ENCODE measurements around the gene SLC6A12. TPM values are rescaled to one million over a fixed set of nuclear protein-coding genes. Genes with fewer than 3 reads are reported as not detected.
A peak's percentile ranks its signal among the peaks of the same experiment; 100 is the strongest.

SLC6A12 gene
- total RNA-seq = 10 to 100 TPM in 1 of 6 donors, 1 to 10 TPM in 5; 2.4 to 11.2 (median 7.0) TPM

- TF ChIP-seq CTCF (IDR thresholded peaks at IDR 0.05) (no peak), POLR2AphosphoS5 (IDR thresholded peaks at IDR 0.05) (no peak), POLR2A (IDR thresholded peaks at IDR 0.05) (peak in 1 of 4 donors; percentile 12), EP300 (IDR thresholded peaks at IDR 0.05) (no peak)
- peak within 1 kb of the TSS in 3 of 4 donors; percentile 10 to 34 (median 21) for H3K4me3 ChIP-seq
- H3K4me1 ChIP-seq = peaks cover 12 to 23% (median 16%) of the 10 kb centered on the region in 4 donors
- H3K27me3 ChIP-seq = no peaks in the 10 kb centered on the region
- 38 to 39% methylated on average over 12 to 14 of the region's 14 CpGs for WGBS, 2 donors
- H3K27ac ChIP-seq = peak within 1 kb of the TSS in 1 of 4 donors; percentile 72
- no peaks in the 10 kb centered on the region for H3K9me3 ChIP-seq
- ATAC-seq (ENCODE audit: low FRiP score in 2 of 2) (peak in 1 of 2 donors; percentile 45), DNase-seq (peak in 1 of 2 donors; percentile 34)
- no peaks in the 10 kb centered on the region for H3K36me3 ChIP-seq
Observed at GRCh38 chr12:214003-214741, at the start of gene SLC6A12. SLC6A12 (minus strand) TSS chr12:214157; CDS start chr12:209986, 4,171 bp downstream.

GRCh38 chr12:263574-263973 lies 49.6 kb upstream of the SLC6A12 start:
- H3K36me3 ChIP-seq = no peaks in the 10 kb centered on the region
- TF ChIP-seq POLR2AphosphoS5 (IDR thresholded peaks at IDR 0.05) (no peak), CTCF (IDR thresholded peaks at IDR 0.05) (no peak), EP300 (IDR thresholded peaks at IDR 0.05) (no peak), POLR2A (IDR thresholded peaks at IDR 0.05) (no peak)
- H3K9me3 ChIP-seq = no peaks in the 10 kb centered on the region
- H3K27me3 ChIP-seq = no peaks in the 10 kb centered on the region
- WGBS, 2 donors = 80 to 90% methylated on average over 9 of the region's 9 CpGs
- no peak overlapping the region for H3K4me3 ChIP-seq
- ATAC-seq (ENCODE audit: low FRiP score in 2 of 2) (no peak), DNase-seq (no peak)
- no peak overlapping the region for H3K27ac ChIP-seq
- no peaks in the 10 kb centered on the region for H3K4me1 ChIP-seq

- Histone ChIP-seq H3K4me1 (no peaks in the 10 kb centered on the region), H3K27ac (no peak within 1 kb of the TSS), H3K36me3 (no peaks in the 10 kb centered on the region), H3K4me3 (no peak within 1 kb of the TSS), H3K27me3 (no peaks in the 10 kb centered on the region), H3K9me3 (no peaks in the 10 kb centered on the region)
- DNase-seq (peak in 1 of 2 donors; percentile 42), ATAC-seq (ENCODE audit: low FRiP score in 2 of 2) (peak; percentile 46 to 82)
- TF ChIP-seq POLR2A (IDR thresholded peaks at IDR 0.05) = peak in 1 of 4 donors; percentile 17
- TF ChIP-seq CTCF (IDR thresholded peaks at IDR 0.05) = no peak
- 27 to 30% methylated on average over 7 of the region's 7 CpGs for WGBS, 2 donors
Observed at GRCh38 chr12:262817-263216, 48.9 kb upstream of the SLC6A12 start, which contains the start of gene SLC6A13. SLC6A13 (minus strand) TSS chr12:262836; CDS start chr12:260052, 2,784 bp downstream.

GRCh38 chr12:262113-262512 lies 48.2 kb upstream of the SLC6A12 start:
- no peak for ATAC-seq (ENCODE audit: low FRiP score in 2 of 2)
- Histone ChIP-seq H3K4me3 (no peak overlapping the region), H3K27ac (no peak overlapping the region), H3K9me3 (no peaks in the 10 kb centered on the region), H3K4me1 (no peaks in the 10 kb centered on the region), H3K36me3 (no peaks in the 10 kb centered on the region), H3K27me3 (no peaks in the 10 kb centered on the region)
- TF ChIP-seq POLR2AphosphoS5 (IDR thresholded peaks at IDR 0.05) = no peak
- no peak for TF ChIP-seq POLR2A (IDR thresholded peaks at IDR 0.05)
- no peak for TF ChIP-seq EP300 (IDR thresholded peaks at IDR 0.05)
- no peak for TF ChIP-seq CTCF (IDR thresholded peaks at IDR 0.05)
- DNase-seq = no peak
